HEK293 (cell line): ENCODE results near the gene UCKL1.

Experiments used
- CTCF ChIA-PET: fragments of 350-600 bp; formaldehyde crosslinking; extraction: SDS; loops from one replicate; lab custom pipeline; 2021; ENCODE audit warnings: antibody characterized with exemption; lab: Yijun Ruan, JAX
- POLR2A ChIA-PET: fragments of 300-600 bp; formaldehyde crosslinking; extraction: SDS; loops from one replicate; lab custom pipeline; 2020; ENCODE audit warnings: antibody characterized with exemption, inconsistent platforms; lab: Yijun Ruan, JAX
- H3K27ac ChIP-seq: fragments of 200-500 bp; sonication (Bioruptor generic); 2 replicates; pipeline ENCODE4 v1.5.1; 2014; ENCODE audit warnings: low read depth, low read length, control low read depth, inconsistent platforms; ENCODE audit errors: extremely low read depth
- H3K36me3 ChIP-seq, 2 experiments: fragments of 200-500 bp in 1 of 2; sonication (Bioruptor generic) in 1 of 2; 1 replicate in 1 of 2; 2 replicates in 1 of 2; pipeline ENCODE4 v1.5.1; 2014 to 2017; ENCODE audit warnings: inconsistent platforms in 2 of 2, low read length in 2 of 2; ENCODE audit not compliant: control insufficient read depth in 2 of 2, insufficient read depth in 1 of 2
- H3K4me1 ChIP-seq: fragments of 200-500 bp; sonication (Bioruptor generic); 2 replicates; pipeline ENCODE4 v1.5.1; 2014; ENCODE audit warnings: mild to moderate bottlenecking, low read length, inconsistent platforms; ENCODE audit not compliant: control insufficient read depth, insufficient read depth
- H3K4me3 ChIP-seq: 2 replicates; pipeline ENCODE4 v1.5.1; 2011; ENCODE audit warnings: low read depth, mild to moderate bottlenecking, control low read depth, low read length, moderate library complexity
- H3K9me3 ChIP-seq: fragments of 200-500 bp; sonication (Bioruptor generic); 2 replicates; pipeline ENCODE4 v1.5.1; 2014; ENCODE audit warnings: low read depth, low read length, inconsistent platforms; ENCODE audit not compliant: control insufficient read depth, insufficient read depth
- MEIS1 ChIP-seq: sonication (generic); formaldehyde crosslinking; IDR thresholded peaks from 2 replicates; pipeline ENCODE4 v1.8.1; 2022; ENCODE audit warnings: missing genetic modification reagents, mild to moderate bottlenecking, borderline replicate concordance
- REPIN1 ChIP-seq: fragments of 450-650 bp; formaldehyde crosslinking; IDR thresholded peaks from 2 replicates; pipeline ENCODE4 v1.5.1; 2017; ENCODE audit warnings: missing biosample characterization, missing genetic modification characterization, low read depth
- YY2 ChIP-seq: fragments of 450-650 bp; formaldehyde crosslinking; IDR thresholded peaks from 2 replicates; pipeline ENCODE4 v1.5.1; 2016; ENCODE audit warnings: missing biosample characterization, missing genetic modification characterization
- ZNF114 ChIP-seq: fragments of 450-650 bp; formaldehyde crosslinking; IDR thresholded peaks from 2 replicates; pipeline ENCODE4 v1.5.0; 2017; ENCODE audit warnings: missing biosample characterization, missing genetic modification characterization
- ZNF335 ChIP-seq: fragments of 450-650 bp; formaldehyde crosslinking; conservative IDR thresholded peaks from 2 replicates; pipeline ENCODE4 v1.5.1; 2016; ENCODE audit warnings: missing biosample characterization, missing genetic modification characterization
- ZNF37A ChIP-seq: fragments of 450-650 bp; IDR thresholded peaks from 2 replicates; pipeline ENCODE4 v1.5.1; 2018; ENCODE audit warnings: missing biosample characterization, missing genetic modification characterization
- ZNF394 ChIP-seq: fragments of 450-650 bp; formaldehyde crosslinking; IDR thresholded peaks from 2 replicates; pipeline ENCODE4 v1.5.1; 2016; ENCODE audit warnings: missing biosample characterization, missing genetic modification characterization, mild to moderate bottlenecking, moderate library complexity, borderline replicate concordance
- ZNF473 ChIP-seq: fragments of 450-650 bp; formaldehyde crosslinking; IDR thresholded peaks from 2 replicates; pipeline ENCODE4 v1.5.1; 2017; ENCODE audit warnings: missing biosample characterization, missing genetic modification characterization
- ZNF660 ChIP-seq: fragments of 450-650 bp; IDR thresholded peaks from 2 replicates; pipeline ENCODE4 v1.5.1; 2018; ENCODE audit warnings: missing biosample characterization, mild to moderate bottlenecking, missing genetic modification characterization
- ZNF664 ChIP-seq: fragments of 450-650 bp; formaldehyde crosslinking; IDR thresholded peaks from 2 replicates; pipeline ENCODE4 v1.5.1; 2016; ENCODE audit warnings: missing biosample characterization, missing genetic modification characterization
- TF ChIP-seq, protein P1 (sequence below): fragments of 450-650 bp; formaldehyde crosslinking; IDR thresholded peaks from 2 replicates; pipeline ENCODE4 v1.5.1; 2017; ENCODE audit warnings: missing biosample characterization, mild to moderate bottlenecking, missing genetic modification characterization, moderate library complexity
- TF ChIP-seq, protein P2 (sequence below): fragments of 450-650 bp; formaldehyde crosslinking; IDR thresholded peaks from 2 replicates; pipeline ENCODE4 v1.5.1; 2016; ENCODE audit warnings: missing biosample characterization, missing genetic modification characterization, borderline replicate concordance
- TF ChIP-seq, protein P3 (sequence below): fragments of 450-650 bp; formaldehyde crosslinking; IDR thresholded peaks from 2 replicates; pipeline ENCODE4 v1.5.1; 2016; ENCODE audit warnings: missing biosample characterization, missing genetic modification characterization
- TF ChIP-seq, protein P4 (sequence below): IDR thresholded peaks from 2 replicates; pipeline ENCODE4 v1.6.1; 2011; ENCODE audit warnings: mild to moderate bottlenecking, low read depth, low read length, borderline replicate concordance
- TF ChIP-seq, protein P5 (sequence below): fragments of 450-650 bp; formaldehyde crosslinking; IDR thresholded peaks from 2 replicates; pipeline ENCODE4 v1.5.1; 2016; ENCODE audit warnings: missing biosample characterization, missing genetic modification characterization

The UCKL1 gene

DNA sequence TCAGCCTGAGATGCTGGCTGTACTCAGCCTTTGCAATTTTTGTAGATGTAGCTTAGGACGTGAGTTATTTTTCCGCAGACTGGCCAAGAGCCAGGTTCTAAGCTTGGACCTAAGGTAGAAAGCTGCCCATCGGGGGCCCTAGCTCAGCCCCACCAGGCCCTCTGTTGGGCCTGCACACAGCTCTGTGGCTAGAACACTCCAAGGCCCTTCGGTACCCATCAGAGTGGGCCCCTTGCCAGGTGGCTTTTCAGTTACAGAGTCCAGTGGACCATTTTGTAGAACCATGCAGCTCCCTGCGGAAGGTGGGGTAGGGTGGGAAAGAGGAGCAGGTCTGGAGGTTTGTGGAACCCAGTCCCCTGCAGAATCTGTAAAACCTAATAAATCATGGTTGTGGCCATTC is 22.6 kb downstream of the UCKL1 start:
- TF ChIP-seq ZNF37A: no peak
- TF ChIP-seq, protein P1, sequence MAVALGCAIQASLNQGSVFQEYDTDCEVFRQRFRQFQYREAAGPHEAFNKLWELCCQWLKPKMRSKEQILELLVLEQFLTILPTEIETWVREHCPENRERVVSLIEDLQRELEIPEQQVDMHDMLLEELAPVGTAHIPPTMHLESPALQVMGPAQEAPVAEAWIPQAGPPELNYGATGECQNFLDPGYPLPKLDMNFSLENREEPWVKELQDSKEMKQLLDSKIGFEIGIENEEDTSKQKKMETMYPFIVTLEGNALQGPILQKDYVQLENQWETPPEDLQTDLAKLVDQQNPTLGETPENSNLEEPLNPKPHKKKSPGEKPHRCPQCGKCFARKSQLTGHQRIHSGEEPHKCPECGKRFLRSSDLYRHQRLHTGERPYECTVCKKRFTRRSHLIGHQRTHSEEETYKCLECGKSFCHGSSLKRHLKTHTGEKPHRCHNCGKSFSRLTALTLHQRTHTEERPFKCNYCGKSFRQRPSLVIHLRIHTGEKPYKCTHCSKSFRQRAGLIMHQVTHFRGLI (tag by site-specific recombination): peak; percentile 44; the same call in 1 of the 2 replicates
- Histone ChIP-seq H3K4me1 (no peaks in the 10 kb centered on the region; the same call in 1 of the 2 replicates), H3K4me3 (no peak overlapping the region), H3K36me3 (peaks cover 6 to 80% of the 10 kb centered on the region in 2 experiments; a peak in 2 of 3 replicates), H3K9me3 (no peaks in the 10 kb centered on the region), H3K27ac (no peak overlapping the region)
- CTCF ChIA-PET: interaction anchor here (0.6 to 0.8 kb wide), 4 partner anchors 21 to 98 kb away, joined by 3 to 4 read pairs (median 3); no protein-coding TSS in a partner anchor
- POLR2A ChIA-PET: no interaction called here

DNA sequence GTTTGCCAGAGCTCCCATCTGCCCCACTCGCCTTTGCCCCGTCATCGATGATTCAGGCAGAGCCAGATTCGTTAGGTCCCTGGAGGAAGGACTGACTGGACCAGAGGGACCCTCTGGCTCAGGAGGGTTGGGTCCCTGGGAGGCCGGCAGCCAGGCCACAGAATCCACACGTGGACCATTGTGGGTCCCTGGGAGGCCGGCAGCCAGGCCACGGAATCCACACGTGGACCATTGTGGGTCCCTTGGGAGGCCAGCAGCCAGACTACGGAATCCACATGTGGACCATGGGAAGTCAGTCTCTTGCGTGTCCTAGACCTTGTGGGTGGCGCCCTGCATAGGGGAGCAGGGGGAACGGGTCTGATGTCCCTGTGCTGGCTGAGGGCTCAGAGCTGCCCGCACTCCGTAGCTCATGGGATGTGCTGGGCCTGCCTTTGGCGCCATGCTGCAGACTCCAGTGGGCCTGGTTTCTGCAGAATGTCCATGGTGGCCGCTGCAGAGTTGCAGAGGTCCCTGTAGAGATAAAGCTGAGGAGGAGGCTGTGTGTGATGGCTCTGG is 23.5 kb downstream of the UCKL1 start:
- H3K27ac ChIP-seq: no peak overlapping the region
- CTCF ChIA-PET: interaction anchor here (0.6 to 0.7 kb wide), 2 partner anchors 20 to 184 kb away, joined by 3 to 4 read pairs; no protein-coding TSS in a partner anchor
- H3K4me1 ChIP-seq: no peaks in the 10 kb centered on the region; the same call in 1 of the 2 replicates
- no peak for TF ChIP-seq ZNF335 (tag by site-specific recombination)
- TF ChIP-seq ZNF473 (tag by site-specific recombination): no peak
- TF ChIP-seq ZNF660 (tag by site-specific recombination): no peak
- TF ChIP-seq, protein P2, sequence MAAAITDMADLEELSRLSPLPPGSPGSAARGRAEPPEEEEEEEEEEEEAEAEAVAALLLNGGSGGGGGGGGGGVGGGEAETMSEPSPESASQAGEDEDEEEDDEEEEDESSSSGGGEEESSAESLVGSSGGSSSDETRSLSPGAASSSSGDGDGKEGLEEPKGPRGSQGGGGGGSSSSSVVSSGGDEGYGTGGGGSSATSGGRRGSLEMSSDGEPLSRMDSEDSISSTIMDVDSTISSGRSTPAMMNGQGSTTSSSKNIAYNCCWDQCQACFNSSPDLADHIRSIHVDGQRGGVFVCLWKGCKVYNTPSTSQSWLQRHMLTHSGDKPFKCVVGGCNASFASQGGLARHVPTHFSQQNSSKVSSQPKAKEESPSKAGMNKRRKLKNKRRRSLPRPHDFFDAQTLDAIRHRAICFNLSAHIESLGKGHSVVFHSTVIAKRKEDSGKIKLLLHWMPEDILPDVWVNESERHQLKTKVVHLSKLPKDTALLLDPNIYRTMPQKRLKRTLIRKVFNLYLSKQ (tag by site-specific recombination): no peak
- TF ChIP-seq, protein P3, sequence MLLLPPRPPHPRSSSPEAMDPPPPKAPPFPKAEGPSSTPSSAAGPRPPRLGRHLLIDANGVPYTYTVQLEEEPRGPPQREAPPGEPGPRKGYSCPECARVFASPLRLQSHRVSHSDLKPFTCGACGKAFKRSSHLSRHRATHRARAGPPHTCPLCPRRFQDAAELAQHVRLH (tag by site-specific recombination): no peak
- TF ChIP-seq, protein P1 (tag by site-specific recombination): no peak
- TF ChIP-seq, protein P4, sequence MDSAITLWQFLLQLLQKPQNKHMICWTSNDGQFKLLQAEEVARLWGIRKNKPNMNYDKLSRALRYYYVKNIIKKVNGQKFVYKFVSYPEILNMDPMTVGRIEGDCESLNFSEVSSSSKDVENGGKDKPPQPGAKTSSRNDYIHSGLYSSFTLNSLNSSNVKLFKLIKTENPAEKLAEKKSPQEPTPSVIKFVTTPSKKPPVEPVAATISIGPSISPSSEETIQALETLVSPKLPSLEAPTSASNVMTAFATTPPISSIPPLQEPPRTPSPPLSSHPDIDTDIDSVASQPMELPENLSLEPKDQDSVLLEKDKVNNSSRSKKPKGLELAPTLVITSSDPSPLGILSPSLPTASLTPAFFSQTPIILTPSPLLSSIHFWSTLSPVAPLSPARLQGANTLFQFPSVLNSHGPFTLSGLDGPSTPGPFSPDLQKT: no peak
- no peak for TF ChIP-seq REPIN1 (tag by site-specific recombination)
- TF ChIP-seq ZNF664 (tag by site-specific recombination): no peak
- no peak for TF ChIP-seq ZNF394 (tag by site-specific recombination)
- no peak for TF ChIP-seq YY2
- TF ChIP-seq MEIS1: no peak
- TF ChIP-seq, protein P5, sequence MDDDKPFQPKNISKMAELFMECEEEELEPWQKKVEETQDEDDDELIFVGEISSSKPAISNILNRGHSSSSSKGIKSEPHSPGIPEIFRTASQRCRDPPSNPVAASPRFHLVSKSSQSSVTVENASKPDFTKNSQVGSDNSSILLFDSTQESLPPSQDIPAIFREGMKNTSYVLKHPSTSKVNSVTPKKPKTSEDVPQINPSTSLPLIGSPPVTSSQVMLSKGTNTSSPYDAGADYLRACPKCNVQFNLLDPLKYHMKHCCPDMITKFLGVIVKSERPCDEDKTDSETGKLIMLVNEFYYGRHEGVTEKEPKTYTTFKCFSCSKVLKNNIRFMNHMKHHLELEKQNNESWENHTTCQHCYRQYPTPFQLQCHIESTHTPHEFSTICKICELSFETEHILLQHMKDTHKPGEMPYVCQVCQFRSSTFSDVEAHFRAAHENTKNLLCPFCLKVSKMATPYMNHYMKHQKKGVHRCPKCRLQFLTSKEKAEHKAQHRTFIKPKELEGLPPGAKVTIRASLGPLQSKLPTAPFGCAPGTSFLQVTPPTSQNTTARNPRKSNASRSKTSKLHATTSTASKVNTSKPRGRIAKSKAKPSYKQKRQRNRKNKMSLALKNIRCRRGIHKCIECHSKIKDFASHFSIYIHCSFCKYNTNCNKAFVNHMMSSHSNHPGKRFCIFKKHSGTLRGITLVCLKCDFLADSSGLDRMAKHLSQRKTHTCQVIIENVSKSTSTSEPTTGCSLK: no peak
- TF ChIP-seq ZNF114 (tag by site-specific recombination): no peak
- no peaks in the 10 kb centered on the region for H3K9me3 ChIP-seq
- H3K4me3 ChIP-seq: no peak overlapping the region
- H3K36me3 ChIP-seq: peaks cover 6 to 86% of the 10 kb centered on the region in 2 experiments
- POLR2A ChIA-PET: no interaction called here
